ENCODE measurements around the gene TIRAP. TPM values are rescaled to one million over a fixed set of nuclear protein-coding genes. Genes with fewer than 3 reads are reported as not detected.

TIRAP gene
- total and polyA plus RNA-seq, 2 of the 8 experiments (the other 6 are each of a cell fraction or from before 2014, with no cell fraction given) = 5.3 TPM

DNA sequence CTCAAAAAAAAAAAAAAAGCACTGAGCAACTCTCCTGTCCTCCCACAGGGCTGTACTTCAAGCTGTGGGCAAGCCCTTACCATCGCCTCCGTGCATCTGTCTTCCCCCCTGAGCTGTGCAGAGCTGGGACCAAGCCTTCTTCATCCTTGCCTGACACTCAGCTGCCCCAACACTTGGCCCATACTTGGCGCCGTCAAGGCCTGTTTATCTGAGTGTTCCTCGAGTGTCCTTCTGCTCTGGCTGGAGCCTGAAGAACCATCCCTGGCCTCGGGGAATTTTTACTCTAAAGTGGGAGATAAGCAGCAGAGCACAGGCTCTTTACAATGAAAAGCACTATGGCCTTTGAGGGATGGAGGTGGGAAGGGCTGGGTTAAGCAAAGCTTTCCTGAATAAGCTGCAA is 1.6 kb upstream of the TIRAP start:
- peaks cover 4 to 14% (median 7%) of the 10 kb centered on the region in 4 experiments; a peak in 6 of 8 replicates for H3K36me3 ChIP-seq (ENCODE audit: control insufficient read depth in 2 of 4, insufficient read depth in 4 of 4, low read length in 3 of 4)
- H2AFZ ChIP-seq (ENCODE audit: low read length) = no peak overlapping the region
- H4K91ac ChIP-seq (replicated peaks; ENCODE audit: insufficient read length, low read length) = no peak overlapping the region
- DNase-seq (ENCODE audit: low read depth in 1 of 2, low spot score in 2 of 2) = no peak
- peaks cover 0 to 5% (median 2%) of the 10 kb centered on the region in 4 experiments; a peak in 4 of 7 replicates for H3K27me3 ChIP-seq (replicated peaks in 1 of 4; ENCODE audit: control insufficient read depth in 3 of 4, extremely low read depth in 1 of 4, insufficient read depth in 3 of 4, low read length in 3 of 4)
- peaks cover 0 to 6% (median 4%) of the 10 kb centered on the region in 4 experiments; a peak in 4 of 7 replicates for H3K4me1 ChIP-seq (replicated peaks in 1 of 4; ENCODE audit: control insufficient read depth in 3 of 4, insufficient read depth in 4 of 4, low read length in 3 of 4)
- no peak for FAIRE-seq
- ChIA-PET POLR2A (ENCODE audit: partially characterized antibody) (interaction anchor here (1.4 to 4.6 kb wide), 6 partner anchors 9 to 49 kb away, joined by 3 to 75 read pairs (median 20); partner anchors contain the start of genes DCPS, FOXRED1 and SRPRA), CTCF (ENCODE audit: partially characterized antibody) (interaction anchor here (1.3 to 1.6 kb wide), 2 partner anchors 12 to 19 kb away, joined by 3 to 5 read pairs; no protein-coding TSS in a partner anchor)
- H3K14ac ChIP-seq (ENCODE audit: insufficient read length) = no peak overlapping the region
- no peaks in the 10 kb centered on the region for H3K79me2 ChIP-seq (ENCODE audit: control insufficient read depth in 1 of 2, insufficient read depth in 2 of 2, low read length in 2 of 2)
- no peak overlapping the region for H2AK5ac ChIP-seq (ENCODE audit: low read depth, low read length)
- WGBS, 2 experiments (ENCODE audit: extremely low coverage in 1 of 2, insufficient coverage in 1 of 2, insufficient read length in 1 of 2, insufficient replicate concordance in 2 of 2, low coverage in 1 of 2, low lambda C conversion rate in 2 of 2, missing lambda C conversion rate in 1 of 2) = 85% methylated on average over 6 of the region's 6 CpGs; no CpG with 5 or more reads in 1 of the 2 experiments
- no peak overlapping the region for H3K4ac ChIP-seq (replicated peaks; ENCODE audit: insufficient read length, low read depth, low read length)
- no peak overlapping the region for H2BK5ac ChIP-seq (ENCODE audit: low read depth, low read length)
- no peak overlapping the region for H3K23ac ChIP-seq (ENCODE audit: insufficient read length)
- no peak overlapping the region for H2BK15ac ChIP-seq (ENCODE audit: low read length)
- no peaks in the 10 kb centered on the region for H3K9me3 ChIP-seq (ENCODE audit: insufficient read depth in 2 of 2, low read depth in 1 of 2, low read length in 1 of 2)
- H3K23me2 ChIP-seq (ENCODE audit: low read depth, low read length) = peaks cover 13% of the 10 kb centered on the region
- no peak overlapping the region for H4K8ac ChIP-seq (ENCODE audit: extremely low read depth, insufficient read depth, low read length)
- no peak overlapping the region for H3K18ac ChIP-seq (ENCODE audit: extremely low read depth, low read length)
- no peak overlapping the region for H2BK120ac ChIP-seq (replicated peaks; ENCODE audit: low read depth, low read length)
- H2BK12ac ChIP-seq (ENCODE audit: low read depth, low read length) = no peak overlapping the region
- H3K27ac ChIP-seq (ENCODE audit: low read depth, low read length) = no peak overlapping the region
- H3K4me2 ChIP-seq (ENCODE audit: insufficient read depth in 1 of 2, low read depth in 2 of 2, low read length in 2 of 2) = no peak overlapping the region; a peak in 1 of 4 replicates
- no peak overlapping the region for H2BK20ac ChIP-seq (ENCODE audit: low read length)
- H3K4me3 ChIP-seq (ENCODE audit: extremely low read depth in 1 of 4, insufficient read depth in 2 of 4, low read depth in 3 of 4, low read length in 4 of 4) = no peak overlapping the region
- H4K20me1 ChIP-seq (replicated peaks in 1 of 2; ENCODE audit: control insufficient read depth in 1 of 2, insufficient read depth in 2 of 2, low read length in 2 of 2) = no peaks in the 10 kb centered on the region
- no peak overlapping the region for H4K5ac ChIP-seq (ENCODE audit: insufficient read length, low read depth, low read length)
- no peak overlapping the region for H3K56ac ChIP-seq (replicated peaks; ENCODE audit: insufficient read length, low read depth, low read length)
- H3K79me1 ChIP-seq (ENCODE audit: low read depth, low read length) = peaks cover 2% of the 10 kb centered on the region; the same call in 1 of the 2 replicates
- no peak for TF ChIP-seq TEAD4 (IDR thresholded peaks at IDR 0.05; ENCODE audit: low read depth, low read length)
- no peak for TF ChIP-seq PHF8 (conservative IDR thresholded peaks at IDR 0.05; ENCODE audit: low read depth, low read length)
- no peak for TF ChIP-seq SUZ12 (IDR thresholded peaks at IDR 0.05; ENCODE audit: low read length)
- TF ChIP-seq, protein P1, sequence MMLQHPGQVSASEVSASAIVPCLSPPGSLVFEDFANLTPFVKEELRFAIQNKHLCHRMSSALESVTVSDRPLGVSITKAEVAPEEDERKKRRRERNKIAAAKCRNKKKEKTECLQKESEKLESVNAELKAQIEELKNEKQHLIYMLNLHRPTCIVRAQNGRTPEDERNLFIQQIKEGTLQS (IDR thresholded peaks at IDR 0.05; ENCODE audit: insufficient read depth, low read depth, low read length) = no peak
- H3K9ac ChIP-seq (replicated peaks in 1 of 4; ENCODE audit: extremely low read depth in 1 of 4, low read depth in 3 of 4, low read length in 3 of 4) = no peak overlapping the region

Data from H1 (cell line).